Coronary artery (tissue), 2 donors: ENCODE measurements around the gene SULT1C2.

ENCODE experiments used
- DNase-seq: peaks from one replicate; pipeline ENCODE4 v3.0.0-alpha.2; 2017; ENCODE audit warnings: low spot score
- H3K27ac ChIP-seq, 2 donors: fragments of 200-600 bp; sonication (generic); one replicate each; pipeline ENCODE4 v1.5.1; 2016 to 2019
- H3K4me3 ChIP-seq: fragments of 200-600 bp; sonication (generic); 2 replicates; pipeline ENCODE4 v1.5.1; 2016; ENCODE audit warnings: mild to moderate bottlenecking, moderate library complexity
- CTCF ChIP-seq: fragments of 200-600 bp; sonication (generic); IDR thresholded peaks from one replicate; pipeline ENCODE4 v1.5.1; 2019; ENCODE audit warnings: antibody characterized with exemption

Gene SULT1C2

GRCh38 chr2:108285616-108286015 is 3.1 kb upstream of the SULT1C2 start:
- Histone ChIP-seq H3K27ac (no peak overlapping the region), H3K4me3 (no peak overlapping the region)
- no peak for DNase-seq
- TF ChIP-seq CTCF = no peak

- Histone ChIP-seq H3K27ac (no peak overlapping the region), H3K4me3 (no peak overlapping the region)
- no peak for TF ChIP-seq CTCF
- no peak for DNase-seq
Observed at GRCh38 chr2:108287169-108287568, 1.5 kb upstream of the SULT1C2 start.

GRCh38 chr2:108293850-108294249 is 5.2 kb downstream of the SULT1C2 start:
- TF ChIP-seq CTCF = no peak
- no peak overlapping the region for H3K27ac ChIP-seq
- DNase-seq = no peak
- H3K4me3 ChIP-seq = no peak overlapping the region

GRCh38 chr2:108297436-108298141 is 8.9 kb downstream of the SULT1C2 start:
- TF ChIP-seq CTCF = no peak
- no peak overlapping the region for H3K4me3 ChIP-seq

GRCh38 chr2:108301558-108301957 is 12.9 kb downstream of the SULT1C2 start:
- no peak overlapping the region for H3K27ac ChIP-seq
- no peak for DNase-seq

More at GRCh38 chr2:108297436-108298141, 8.9 kb downstream of the SULT1C2 start:
- DNase-seq = no peak
- H3K27ac ChIP-seq = no peak overlapping the region

GRCh38 chr2:108304975-108305374 is 16.3 kb downstream of the SULT1C2 start:
- no peak for DNase-seq
- H3K4me3 ChIP-seq = no peak overlapping the region
- H3K27ac ChIP-seq = no peak overlapping the region
- TF ChIP-seq CTCF = no peak

More at GRCh38 chr2:108301558-108301957, 12.9 kb downstream of the SULT1C2 start:
- no peak overlapping the region for H3K4me3 ChIP-seq
- TF ChIP-seq CTCF = no peak

- no peak for TF ChIP-seq CTCF
Observed at GRCh38 chr2:108305901-108306300, 17.2 kb downstream of the SULT1C2 start.

More at GRCh38 chr2:108305901-108306300, 17.2 kb downstream of the SULT1C2 start:
- DNase-seq = no peak
- Histone ChIP-seq H3K27ac (no peak overlapping the region), H3K4me3 (no peak overlapping the region)
